ENCODE measurements around the gene CAMKK2.
"Not testable (repeated sequence)": the region's sequence is repeated elsewhere in the genome, so short reads cannot be mapped to it uniquely, and the experiment has no call there.

The CAMKK2 gene

DNA sequence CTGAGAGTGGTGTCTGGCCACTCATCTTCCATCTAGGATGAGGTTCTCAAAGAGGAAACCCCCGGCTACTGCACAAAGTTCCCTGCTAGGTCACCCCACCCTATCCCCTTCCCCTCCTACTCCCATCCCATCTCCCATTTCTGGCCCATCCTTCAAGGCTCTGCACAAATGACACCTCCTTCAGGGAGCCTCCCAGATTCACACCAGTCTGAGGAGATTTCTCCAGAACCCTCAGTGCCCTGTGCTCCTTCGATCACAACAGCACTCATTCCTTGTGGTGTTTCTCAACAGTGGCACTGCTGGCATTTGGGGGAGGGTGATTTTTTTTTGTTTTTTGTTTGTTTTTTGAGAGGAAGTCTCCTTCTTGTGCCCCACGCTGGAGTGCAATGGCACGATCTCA, 2.9 kb downstream of the CAMKK2 start:
- no peak overlapping the region for H3K4me3 Mint-ChIP-seq

GRCh38 chr12:121290410-121290809, 6.1 kb downstream of the CAMKK2 start:
- peaks cover 24 to 37% of the 10 kb centered on the region in 2 donors for H3K4me1 Mint-ChIP-seq
- H3K36me3 Mint-ChIP-seq = peaks cover 17 to 23% of the 10 kb centered on the region in 2 donors
- H3K9me3 Mint-ChIP-seq = no peaks in the 10 kb centered on the region
- no peak overlapping the region for H3K4me3 Mint-ChIP-seq
- no peak overlapping the region for H3K27ac Mint-ChIP-seq
- DNase-seq = no peak
- ATAC-seq (replicated peaks) = no peak
- H3K27me3 Mint-ChIP-seq = no peaks in the 10 kb centered on the region

More for the DNA sequence above, 2.9 kb downstream of the CAMKK2 start:
- Mint-ChIP-seq H3K36me3 (peaks cover 8 to 13% of the 10 kb centered on the region in 2 donors), H3K27ac (no peak overlapping the region), H3K4me1 (peaks cover 17 to 44% of the 10 kb centered on the region in 2 donors), H3K9me3 (no peaks in the 10 kb centered on the region), H3K27me3 (no peaks in the 10 kb centered on the region)
- ATAC-seq (replicated peaks) (no peak), DNase-seq (no peak)

DNA sequence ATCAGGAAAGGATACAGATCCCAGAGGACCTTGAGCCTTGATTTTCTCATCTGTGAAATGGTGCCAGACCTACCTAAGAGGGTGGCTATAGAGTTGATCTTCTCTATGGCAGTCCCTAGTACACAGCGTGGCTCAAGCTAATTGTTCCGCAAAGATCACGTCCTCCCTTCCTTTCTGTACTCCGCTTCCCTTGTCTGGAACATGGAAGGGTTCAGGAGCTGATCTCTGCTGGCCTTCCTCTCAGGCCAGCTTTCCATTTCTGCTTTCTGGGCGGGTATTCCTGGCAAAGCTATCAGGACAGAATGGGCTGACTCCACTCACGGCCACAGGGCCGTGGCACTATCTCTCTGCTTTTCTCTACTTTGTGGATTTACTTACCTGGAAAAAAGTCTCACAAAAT, 6.5 kb downstream of the CAMKK2 start:
- Mint-ChIP-seq H3K4me3 (no peak overlapping the region), H3K36me3 (peaks cover 19 to 24% of the 10 kb centered on the region in 2 donors), H3K27ac (no peak overlapping the region), H3K27me3 (no peaks in the 10 kb centered on the region), H3K9me3 (no peaks in the 10 kb centered on the region), H3K4me1 (peaks cover 21 to 33% of the 10 kb centered on the region in 2 donors)
- ATAC-seq (replicated peaks) (no peak), DNase-seq (no peak)

DNA sequence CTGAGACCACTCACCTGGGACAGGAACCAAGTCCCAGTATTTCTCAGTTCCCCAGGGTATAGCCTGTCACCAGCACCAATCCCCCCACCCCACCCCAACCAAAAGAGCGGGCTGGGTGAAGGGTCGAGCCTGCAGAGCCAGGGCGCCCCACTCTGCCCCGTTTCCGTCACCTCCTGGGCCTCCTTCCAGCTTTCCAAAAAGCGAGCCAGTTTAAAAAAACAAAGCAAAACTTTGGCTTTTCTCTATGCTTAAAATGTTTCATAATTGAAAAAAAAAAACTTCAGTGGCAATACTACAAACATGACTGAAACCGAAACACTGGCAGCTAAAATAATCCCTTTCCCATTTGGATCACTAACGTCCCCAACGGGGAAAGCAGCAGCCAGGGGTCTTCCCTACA, 7.5 kb downstream of the CAMKK2 start:
- ATAC-seq (replicated peaks) = peak in 1 of 2 donors; percentile 12
- peaks cover 20 to 25% of the 10 kb centered on the region in 2 donors for H3K36me3 Mint-ChIP-seq
- peaks cover 21 to 29% of the 10 kb centered on the region in 2 donors for H3K4me1 Mint-ChIP-seq
- no peak overlapping the region for H3K27ac Mint-ChIP-seq
- DNase-seq = no peak
- no peaks in the 10 kb centered on the region for H3K9me3 Mint-ChIP-seq
- H3K4me3 Mint-ChIP-seq = no peak overlapping the region
- no peaks in the 10 kb centered on the region for H3K27me3 Mint-ChIP-seq

GRCh38 chr12:121288158-121288845, 8.2 kb downstream of the CAMKK2 start:
- ATAC-seq (replicated peaks) (peak; percentile 88 to 91), DNase-seq (no peak)
- Mint-ChIP-seq H3K27ac (peak overlapping the region; percentile 89), H3K4me1 (peaks cover 16 to 22% of the 10 kb centered on the region in 2 donors), H3K4me3 (peak overlapping the region; percentile 19 to 51), H3K9me3 (no peaks in the 10 kb centered on the region), H3K36me3 (peaks cover 22 to 27% of the 10 kb centered on the region in 2 donors), H3K27me3 (no peaks in the 10 kb centered on the region)

GRCh38 chr12:121287267-121287954, 9.1 kb downstream of the CAMKK2 start:
- H3K36me3 Mint-ChIP-seq = peaks cover 22 to 25% of the 10 kb centered on the region in 2 donors
- ATAC-seq (replicated peaks) = no peak

GRCh38 chr12:121285856-121286255, 10.7 kb downstream of the CAMKK2 start:
- H3K27ac Mint-ChIP-seq = no peak overlapping the region
- no peak overlapping the region for H3K4me3 Mint-ChIP-seq
- no peak for ATAC-seq (replicated peaks)
- DNase-seq = no peak
- peaks cover 14% of the 10 kb centered on the region in 2 donors for H3K4me1 Mint-ChIP-seq
- H3K27me3 Mint-ChIP-seq = no peaks in the 10 kb centered on the region
- H3K9me3 Mint-ChIP-seq = no peaks in the 10 kb centered on the region
- H3K36me3 Mint-ChIP-seq = peaks cover 17 to 22% of the 10 kb centered on the region in 2 donors

More at GRCh38 chr12:121287267-121287954, 9.1 kb downstream of the CAMKK2 start:
- no peak for DNase-seq
- Mint-ChIP-seq H3K4me3 (no peak overlapping the region), H3K27ac (no peak overlapping the region), H3K4me1 (peaks cover 16 to 19% of the 10 kb centered on the region in 2 donors), H3K27me3 (no peaks in the 10 kb centered on the region), H3K9me3 (no peaks in the 10 kb centered on the region)

- no peak overlapping the region for H3K27ac Mint-ChIP-seq
- peaks cover 14 to 19% of the 10 kb centered on the region in 2 donors for H3K36me3 Mint-ChIP-seq
- ATAC-seq (replicated peaks) = no peak
- no peak for DNase-seq
- no peak overlapping the region for H3K4me3 Mint-ChIP-seq
- no peaks in the 10 kb centered on the region for H3K9me3 Mint-ChIP-seq
- H3K27me3 Mint-ChIP-seq = no peaks in the 10 kb centered on the region
- H3K4me1 Mint-ChIP-seq = peaks cover 12 to 14% of the 10 kb centered on the region in 2 donors
Observed at GRCh38 chr12:121284551-121285390, 11.7 kb downstream of the CAMKK2 start.

DNA sequence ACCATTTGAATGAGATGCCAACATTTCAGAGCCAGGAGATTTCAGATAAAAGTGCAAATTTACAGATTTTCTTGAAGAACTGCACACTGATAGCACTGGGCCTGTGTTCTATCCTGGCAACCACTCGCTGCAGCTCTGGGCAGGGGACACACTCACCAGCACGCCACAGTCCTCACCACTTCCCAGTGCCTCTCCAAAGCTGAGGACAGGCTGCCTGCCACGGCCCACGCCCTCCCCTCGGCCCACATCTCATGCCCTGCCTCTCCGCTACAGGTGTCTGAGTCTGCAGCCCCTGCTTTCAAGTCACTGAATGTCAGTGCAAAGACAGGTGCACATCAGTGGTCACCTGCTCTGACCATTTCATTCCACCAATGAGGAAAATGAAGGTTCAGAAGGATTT, 12.7 kb downstream of the CAMKK2 start:
- Mint-ChIP-seq H3K4me1 (peaks cover 12% of the 10 kb centered on the region in 2 donors), H3K36me3 (peaks cover 16 to 21% of the 10 kb centered on the region in 2 donors), H3K27me3 (no peaks in the 10 kb centered on the region), H3K27ac (peak overlapping the region; percentile 59), H3K4me3 (no peak overlapping the region), H3K9me3 (no peaks in the 10 kb centered on the region)
- DNase-seq = no peak
- ATAC-seq (replicated peaks) = no peak

GRCh38 chr12:121283388-121283787, 13.1 kb downstream of the CAMKK2 start:
- H3K4me1 Mint-ChIP-seq = peaks cover 9 to 12% of the 10 kb centered on the region in 2 donors
- no peak overlapping the region for H3K27ac Mint-ChIP-seq
- no peak for DNase-seq
- no peak for ATAC-seq (replicated peaks)
- no peaks in the 10 kb centered on the region for H3K9me3 Mint-ChIP-seq
- H3K36me3 Mint-ChIP-seq = peaks cover 21 to 25% of the 10 kb centered on the region in 2 donors
- H3K27me3 Mint-ChIP-seq = no peaks in the 10 kb centered on the region
- no peak overlapping the region for H3K4me3 Mint-ChIP-seq

GRCh38 chr12:121282910-121283309, 13.6 kb downstream of the CAMKK2 start:
- H3K27ac Mint-ChIP-seq; H3K4me1 Mint-ChIP-seq; DNase-seq; ATAC-seq (replicated peaks); H3K4me3 Mint-ChIP-seq; H3K27me3 Mint-ChIP-seq; H3K9me3 Mint-ChIP-seq: not testable (repeated sequence)
- H3K36me3 Mint-ChIP-seq = peaks cover 22 to 27% of the 10 kb centered on the region in 2 donors

DNA sequence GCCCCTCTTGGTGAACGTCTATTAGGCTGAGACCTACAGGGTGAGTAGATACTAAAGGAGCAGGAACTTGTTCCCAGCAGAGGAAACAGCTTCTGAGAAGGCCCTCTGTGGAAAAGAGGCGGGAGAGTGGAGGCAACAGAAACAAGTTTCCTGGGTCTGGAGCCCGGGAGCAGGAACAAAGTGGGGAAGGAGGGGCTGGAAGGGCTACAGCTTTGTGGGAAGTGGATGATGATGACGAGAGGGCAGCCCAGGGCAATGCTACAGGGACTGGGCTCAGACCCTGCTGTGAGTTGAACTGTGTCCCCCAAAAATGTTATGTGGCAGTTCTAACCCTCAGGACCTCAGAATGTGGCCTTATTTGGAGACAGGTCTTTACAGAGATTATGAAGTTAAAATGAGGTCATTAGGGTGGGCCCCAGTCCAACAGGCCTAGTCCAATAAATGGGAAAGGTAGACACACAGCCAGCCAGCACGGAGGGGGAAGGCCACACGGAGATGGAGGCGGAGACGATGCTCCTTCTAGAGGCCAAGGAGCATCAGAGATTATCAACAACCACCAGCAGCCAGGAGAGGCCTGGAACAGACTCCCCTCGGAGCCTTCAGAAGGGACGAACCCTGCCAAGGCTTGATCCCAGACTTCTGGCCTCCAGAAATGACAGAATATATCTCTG, 14.3 kb downstream of the CAMKK2 start:
- Mint-ChIP-seq H3K27ac (no peak overlapping the region), H3K4me3 (no peak overlapping the region), H3K36me3 (peaks cover 24 to 27% of the 10 kb centered on the region in 2 donors), H3K4me1 (peaks cover 9 to 12% of the 10 kb centered on the region in 2 donors), H3K27me3 (no peaks in the 10 kb centered on the region), H3K9me3 (peaks cover 2 to 3% of the 10 kb centered on the region in 2 donors)
- ATAC-seq (replicated peaks) (no peak), DNase-seq (no peak)

DNA sequence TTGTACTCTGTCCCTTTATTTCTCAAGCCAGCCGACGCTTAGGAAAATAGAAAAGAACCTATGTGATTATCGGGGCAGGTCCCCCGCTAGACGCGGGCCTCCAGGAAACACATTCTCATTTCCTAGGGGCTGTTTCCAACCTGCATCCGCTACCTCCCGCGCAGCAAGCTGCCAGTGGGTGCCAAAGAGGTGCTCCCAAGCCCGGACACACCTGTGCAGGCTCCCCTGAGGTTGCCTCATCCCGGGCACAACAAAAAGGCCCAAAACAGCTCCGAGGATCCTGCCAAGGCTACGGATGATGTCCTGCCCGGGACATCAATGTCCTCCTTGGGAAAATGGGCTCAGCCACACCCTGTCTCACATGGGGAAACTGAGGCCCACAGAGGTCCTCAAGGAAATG, 15.4 kb downstream of the CAMKK2 start:
- H3K27me3 Mint-ChIP-seq; H3K4me3 Mint-ChIP-seq; ATAC-seq (replicated peaks); H3K9me3 Mint-ChIP-seq; DNase-seq; H3K27ac Mint-ChIP-seq: not testable (repeated sequence)
- H3K4me1 Mint-ChIP-seq = peaks cover 13 to 16% of the 10 kb centered on the region in 2 donors
- peaks cover 24 to 26% of the 10 kb centered on the region in 2 donors for H3K36me3 Mint-ChIP-seq

DNA sequence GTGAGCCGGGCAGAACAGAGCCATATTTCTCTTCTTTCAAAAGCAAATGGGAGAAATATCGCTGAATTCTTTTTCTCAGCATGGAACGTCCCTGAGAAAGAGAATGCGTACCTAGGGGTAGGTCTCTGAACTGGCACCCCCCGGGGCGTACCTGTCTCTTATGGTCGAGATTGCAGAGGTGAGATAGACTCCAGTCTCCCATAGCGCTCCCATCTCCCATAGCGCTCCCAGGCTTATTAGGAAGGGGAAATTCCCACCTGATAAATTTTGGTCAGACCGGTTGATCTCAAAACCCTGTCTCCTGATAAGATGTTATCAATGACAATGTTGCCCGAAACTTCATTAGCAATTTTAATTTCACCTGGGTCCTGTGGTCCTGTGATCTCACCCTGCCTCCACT, 16.0 kb downstream of the CAMKK2 start:
- not testable (repeated sequence) for H3K9me3 Mint-ChIP-seq; H3K27me3 Mint-ChIP-seq; ATAC-seq (replicated peaks); DNase-seq; H3K4me3 Mint-ChIP-seq
- H3K4me1 Mint-ChIP-seq = peaks cover 11 to 16% of the 10 kb centered on the region in 2 donors
- peaks cover 21 to 28% of the 10 kb centered on the region in 2 donors for H3K36me3 Mint-ChIP-seq
- peak overlapping the region; percentile 60 for H3K27ac Mint-ChIP-seq
